Activated B cell treated with CpG ODN at 0.5 μM for 24 hours (primary cell): ENCODE data around the gene TEKT5. TPM values are rescaled to one million over a fixed set of nuclear protein-coding genes. Genes with fewer than 3 reads are reported as not detected.

Source experiments
- ATAC-seq: fragments of 200-7000 bp; cut with Tn5 transposase; one replicate; pipeline ENCODE4 v1.10.0; 2021; ENCODE audit warnings: low read depth, mild to moderate bottlenecking, moderate library complexity
- CTCF ChIA-PET: fragments of 350-600 bp; sonication (Branson Sonifier 250); formaldehyde crosslinking; loops from one replicate; lab custom pipeline; 2021; ENCODE audit warnings: antibody characterized with exemption; lab: Charles Lee
- POLR2A ChIA-PET: fragments of 350-600 bp; sonication (Branson Sonifier 250); formaldehyde crosslinking; loops from one replicate; lab custom pipeline; 2021; ENCODE audit warnings: antibody characterized with exemption; lab: Charles Lee
- DNase-seq: peaks from one replicate; pipeline ENCODE4 v3.0.0; 2022
- H3K27ac Mint-ChIP-seq: one replicate; pipeline ENCODE4 v1.8.0; 2020; ENCODE audit warnings: mixed read lengths
- H3K27me3 Mint-ChIP-seq: one replicate; pipeline ENCODE4 v1.8.0; 2021; ENCODE audit warnings: mixed read lengths
- H3K36me3 Mint-ChIP-seq: one replicate; pipeline ENCODE4 v1.8.0; 2021; ENCODE audit warnings: low read depth, mixed read lengths
- H3K4me1 Mint-ChIP-seq: one replicate; pipeline ENCODE4 v1.8.0; 2021; ENCODE audit warnings: mixed read lengths
- H3K4me3 Mint-ChIP-seq: one replicate; pipeline ENCODE4 v1.8.0; 2020; ENCODE audit warnings: mild to moderate bottlenecking, mixed read lengths
- H3K9me3 Mint-ChIP-seq: one replicate; pipeline ENCODE4 v1.8.0; 2020; ENCODE audit warnings: mixed read lengths
- intact Hi-C: fragments of 100-400 bp; cut with micrococcal nuclease; formaldehyde crosslinking; loops from one replicate; pipeline ENCODE4 v1.15.1; 2024
- total RNA-seq: library from RNA; stranded (reverse); gene quantifications from 2 replicates; pipeline ENCODE4 v1.2.3, GENCODE V29; 2022
- TF ChIP-seq, protein P1 (sequence below): fragments of 200-600 bp; IDR thresholded peaks from one replicate; pipeline ENCODE4 v1.8.0; 2022; ENCODE audit warnings: antibody characterized with exemption, mild to moderate bottlenecking

The TEKT5 gene
- total RNA-seq, 1 donor from 2014 or later: not detected

- intact Hi-C loops: no loop called here
- H3K4me3 Mint-ChIP-seq: no peak overlapping the region
- DNase-seq (no peak), ATAC-seq (no peak)
- TF ChIP-seq, protein P1, sequence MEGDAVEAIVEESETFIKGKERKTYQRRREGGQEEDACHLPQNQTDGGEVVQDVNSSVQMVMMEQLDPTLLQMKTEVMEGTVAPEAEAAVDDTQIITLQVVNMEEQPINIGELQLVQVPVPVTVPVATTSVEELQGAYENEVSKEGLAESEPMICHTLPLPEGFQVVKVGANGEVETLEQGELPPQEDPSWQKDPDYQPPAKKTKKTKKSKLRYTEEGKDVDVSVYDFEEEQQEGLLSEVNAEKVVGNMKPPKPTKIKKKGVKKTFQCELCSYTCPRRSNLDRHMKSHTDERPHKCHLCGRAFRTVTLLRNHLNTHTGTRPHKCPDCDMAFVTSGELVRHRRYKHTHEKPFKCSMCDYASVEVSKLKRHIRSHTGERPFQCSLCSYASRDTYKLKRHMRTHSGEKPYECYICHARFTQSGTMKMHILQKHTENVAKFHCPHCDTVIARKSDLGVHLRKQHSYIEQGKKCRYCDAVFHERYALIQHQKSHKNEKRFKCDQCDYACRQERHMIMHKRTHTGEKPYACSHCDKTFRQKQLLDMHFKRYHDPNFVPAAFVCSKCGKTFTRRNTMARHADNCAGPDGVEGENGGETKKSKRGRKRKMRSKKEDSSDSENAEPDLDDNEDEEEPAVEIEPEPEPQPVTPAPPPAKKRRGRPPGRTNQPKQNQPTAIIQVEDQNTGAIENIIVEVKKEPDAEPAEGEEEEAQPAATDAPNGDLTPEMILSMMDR: no peak
- ChIA-PET POLR2A (no interaction called here), CTCF (no interaction called here)
- H3K4me1 Mint-ChIP-seq: peaks cover 7% of the 10 kb centered on the region
- no peaks in the 10 kb centered on the region for H3K36me3 Mint-ChIP-seq
- peaks cover 39% of the 10 kb centered on the region for H3K27me3 Mint-ChIP-seq
- no peaks in the 10 kb centered on the region for H3K9me3 Mint-ChIP-seq
- no peak overlapping the region for H3K27ac Mint-ChIP-seq
Observed at GRCh38 chr16:10578474-10579316, 116.0 kb downstream of the TEKT5 start.

Other genes starting within 250 kb of the TEKT5 start
- 0.20 TPM in 1 of 2 replicates, not detected in the other for gene EMP2, start 114.3 kb downstream of the TEKT5 start, total RNA-seq
- 74.1 and 77.2 TPM in 2 replicates for gene NUBP1, start 48.9 kb upstream of the TEKT5 start, total RNA-seq
- gene TVP23A, start 123.9 kb upstream of the TEKT5 start, total RNA-seq: 1.6 and 2.0 TPM in 2 replicates
- 332 and 401 TPM in 2 replicates for gene CIITA, start 182.3 kb upstream of the TEKT5 start, total RNA-seq
- gene DEXI, start 247.5 kb upstream of the TEKT5 start, total RNA-seq: 18.0 and 19.8 TPM in 2 replicates
- gene CLEC16A, start 249.6 kb upstream of the TEKT5 start, total RNA-seq: 53.4 and 57.6 TPM in 2 replicates